ENCODE results near the gene FA2H.

GRCh38 chr16:74721716-74722115 lies 52.9 kb downstream of the FA2H start:
- no peak for TF ChIP-seq CTCF (IDR thresholded peaks at IDR 0.05; ENCODE audit: insufficient read depth, low read length)
- no peak for TF ChIP-seq POLR2AphosphoS5 (IDR thresholded peaks at IDR 0.05; ENCODE audit: low read depth)
- TF ChIP-seq, protein P1, sequence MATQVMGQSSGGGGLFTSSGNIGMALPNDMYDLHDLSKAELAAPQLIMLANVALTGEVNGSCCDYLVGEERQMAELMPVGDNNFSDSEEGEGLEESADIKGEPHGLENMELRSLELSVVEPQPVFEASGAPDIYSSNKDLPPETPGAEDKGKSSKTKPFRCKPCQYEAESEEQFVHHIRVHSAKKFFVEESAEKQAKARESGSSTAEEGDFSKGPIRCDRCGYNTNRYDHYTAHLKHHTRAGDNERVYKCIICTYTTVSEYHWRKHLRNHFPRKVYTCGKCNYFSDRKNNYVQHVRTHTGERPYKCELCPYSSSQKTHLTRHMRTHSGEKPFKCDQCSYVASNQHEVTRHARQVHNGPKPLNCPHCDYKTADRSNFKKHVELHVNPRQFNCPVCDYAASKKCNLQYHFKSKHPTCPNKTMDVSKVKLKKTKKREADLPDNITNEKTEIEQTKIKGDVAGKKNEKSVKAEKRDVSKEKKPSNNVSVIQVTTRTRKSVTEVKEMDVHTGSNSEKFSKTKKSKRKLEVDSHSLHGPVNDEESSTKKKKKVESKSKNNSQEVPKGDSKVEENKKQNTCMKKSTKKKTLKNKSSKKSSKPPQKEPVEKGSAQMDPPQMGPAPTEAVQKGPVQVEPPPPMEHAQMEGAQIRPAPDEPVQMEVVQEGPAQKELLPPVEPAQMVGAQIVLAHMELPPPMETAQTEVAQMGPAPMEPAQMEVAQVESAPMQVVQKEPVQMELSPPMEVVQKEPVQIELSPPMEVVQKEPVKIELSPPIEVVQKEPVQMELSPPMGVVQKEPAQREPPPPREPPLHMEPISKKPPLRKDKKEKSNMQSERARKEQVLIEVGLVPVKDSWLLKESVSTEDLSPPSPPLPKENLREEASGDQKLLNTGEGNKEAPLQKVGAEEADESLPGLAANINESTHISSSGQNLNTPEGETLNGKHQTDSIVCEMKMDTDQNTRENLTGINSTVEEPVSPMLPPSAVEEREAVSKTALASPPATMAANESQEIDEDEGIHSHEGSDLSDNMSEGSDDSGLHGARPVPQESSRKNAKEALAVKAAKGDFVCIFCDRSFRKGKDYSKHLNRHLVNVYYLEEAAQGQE (IDR thresholded peaks at IDR 0.05; ENCODE audit: insufficient replicate concordance, low read depth), result no peak
- no peak for TF ChIP-seq GABPA (IDR thresholded peaks at IDR 0.05; ENCODE audit: low read depth)

Data from HL-60 (cell line).